ENCODE measurements around the gene GNG4.
A peak's percentile ranks its signal among the peaks of the same experiment; 100 is the strongest.

The GNG4 gene

GRCh38 chr1:235649368-235650163 lies at the start of gene GNG4:
GNG4 (minus strand) TSS chr1:235649784; CDS start chr1:235583838, 65,946 bp downstream.
- DNase-seq = peak; percentile 31

DNA sequence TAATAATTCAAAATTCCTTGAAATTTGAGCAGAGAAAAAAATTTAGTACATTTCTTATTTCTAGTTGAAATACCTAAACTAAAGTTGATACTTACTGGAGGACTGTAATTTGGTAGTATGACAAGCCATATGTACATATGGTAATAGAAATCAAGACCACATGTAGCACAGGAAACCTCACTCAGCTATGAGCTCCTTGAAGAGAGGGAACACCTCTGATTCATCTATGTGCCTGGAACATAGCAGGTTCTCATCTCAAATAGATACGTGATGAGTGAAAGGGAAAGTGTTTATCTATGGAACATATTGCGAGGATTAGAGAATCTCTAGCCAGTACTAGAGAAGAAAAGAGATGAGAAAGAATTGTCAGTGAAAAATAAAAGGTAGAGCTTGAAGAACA lies 47.9 kb upstream of the GNG4 start:
- DNase-seq = no peak

GRCh38 chr1:235689356-235689755 lies 39.8 kb upstream of the GNG4 start:
- no peak for DNase-seq

- DNase-seq = no peak
These were observed 38.5 kb upstream of the GNG4 start for GRCh38 chr1:235688096-235688495.

DNA sequence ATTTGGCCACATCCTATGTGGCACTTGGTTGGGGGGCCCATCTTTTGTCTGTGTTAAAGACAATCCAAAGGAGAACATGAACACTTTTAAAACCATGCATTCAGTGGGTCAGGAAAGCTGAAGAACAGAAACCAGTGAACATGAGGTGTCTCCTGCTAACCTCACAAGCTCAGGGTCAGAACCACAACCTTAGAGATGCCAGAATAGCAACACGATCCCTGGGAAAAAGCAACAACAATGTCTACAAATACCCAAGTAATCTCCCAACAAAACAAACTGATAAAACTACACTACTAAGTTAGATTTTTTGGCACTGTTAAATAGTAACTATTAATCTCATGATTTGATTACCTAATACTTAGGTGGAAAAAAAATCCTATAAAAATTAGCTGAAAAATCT lies 34.1 kb upstream of the GNG4 start:
- no peak for DNase-seq

- DNase-seq = no peak
These were observed 32.6 kb upstream of the GNG4 start for GRCh38 chr1:235682216-235682615.

GRCh38 chr1:235679644-235680043 lies 30.1 kb upstream of the GNG4 start:
- no peak for DNase-seq

DNA sequence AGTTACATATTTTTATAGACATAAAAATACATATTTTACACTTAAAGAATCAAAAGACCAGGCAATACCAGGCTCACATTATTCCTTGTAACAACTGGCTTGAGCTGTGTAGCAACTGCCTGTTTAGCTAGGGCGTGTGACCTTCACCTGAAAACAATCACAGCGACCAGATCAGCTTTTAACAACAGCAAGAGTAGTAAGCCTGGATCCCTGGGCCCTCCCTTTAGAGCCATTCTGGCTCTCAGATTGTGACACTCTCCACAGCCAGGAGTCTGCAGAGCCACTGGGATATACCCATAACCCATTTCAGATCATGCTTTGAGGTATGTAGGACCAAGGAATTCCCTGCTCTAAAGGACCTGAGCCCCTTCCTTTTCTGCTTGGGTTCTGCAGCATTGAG lies 29.4 kb upstream of the GNG4 start:
- no peak for DNase-seq

- no peak for DNase-seq
These were observed 25.7 kb upstream of the GNG4 start for GRCh38 chr1:235675152-235675890.

GRCh38 chr1:235673981-235674380 lies 24.4 kb upstream of the GNG4 start:
- DNase-seq = no peak

DNA sequence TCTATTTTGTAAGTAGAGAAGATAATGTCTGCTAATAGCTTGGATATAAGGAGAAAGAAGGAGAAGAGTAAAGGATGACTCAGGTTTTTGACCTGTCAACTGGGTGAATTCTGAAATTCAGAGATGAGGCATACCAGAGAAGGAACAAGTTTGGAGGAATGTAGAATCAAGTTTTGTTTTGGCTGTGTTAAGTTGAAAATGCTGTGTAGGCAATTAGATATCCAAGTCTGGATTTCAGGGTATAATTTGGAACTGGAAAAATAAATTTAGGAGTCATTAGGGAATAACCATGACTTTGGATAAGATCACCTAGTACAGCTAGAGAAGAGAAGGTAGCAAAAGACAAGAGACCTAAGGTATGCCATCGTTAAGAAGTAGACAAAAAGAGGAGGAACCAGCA lies 22.4 kb upstream of the GNG4 start:
- DNase-seq = no peak

DNA sequence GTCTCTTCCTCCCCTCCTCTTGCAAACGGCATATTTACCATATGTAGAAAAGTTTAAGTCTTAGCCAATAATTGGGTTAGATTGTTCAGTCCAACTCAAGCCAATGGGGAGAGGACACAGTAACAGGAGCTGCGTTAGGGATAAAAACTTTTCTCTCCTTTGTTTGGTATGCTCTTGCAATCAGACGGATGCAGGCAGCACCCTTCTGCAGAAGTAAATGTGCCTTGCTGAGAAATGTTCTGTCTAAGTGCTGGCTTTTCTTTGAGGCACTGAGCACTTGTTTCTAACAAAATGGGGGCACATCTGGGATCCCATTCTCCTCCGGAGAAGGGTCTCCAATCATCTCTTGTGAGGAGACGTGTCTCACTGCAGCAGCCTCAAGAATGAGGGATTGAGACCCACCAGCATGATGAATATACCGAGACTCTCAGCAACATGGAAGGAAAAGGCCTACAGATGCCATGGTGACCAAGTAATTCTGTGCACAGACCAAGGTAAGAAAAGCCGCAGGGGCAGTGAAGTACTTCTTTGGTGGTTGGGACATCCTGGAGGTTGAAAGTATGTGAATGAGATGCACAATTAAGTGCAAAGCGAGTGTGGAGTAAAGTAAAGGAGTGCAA lies 20.7 kb upstream of the GNG4 start:
- DNase-seq = no peak

- no peak for DNase-seq
These were observed 19.7 kb upstream of the GNG4 start for GRCh38 chr1:235669277-235669676.

- no peak for DNase-seq
These were observed 14.0 kb upstream of the GNG4 start for GRCh38 chr1:235663628-235664027.

DNA sequence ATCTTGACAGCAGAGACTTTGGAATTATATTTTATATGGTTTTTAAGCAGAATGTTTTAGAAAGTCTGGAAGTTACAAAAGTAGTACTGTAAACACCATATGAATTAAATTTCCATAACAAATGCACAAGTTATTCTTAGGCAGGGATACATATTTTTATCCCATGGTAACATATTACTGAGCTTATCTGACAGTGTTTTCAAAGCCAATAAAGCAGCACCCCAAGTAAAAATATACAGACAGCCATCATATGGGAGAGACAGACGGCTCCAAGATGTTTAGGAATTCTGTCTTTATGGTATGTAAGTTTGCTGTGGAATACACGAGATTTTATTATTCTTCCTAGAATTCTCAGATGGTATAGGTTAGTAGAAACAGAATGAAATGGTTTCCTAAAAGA lies 12.0 kb upstream of the GNG4 start:
- DNase-seq = no peak

- no peak for DNase-seq
These were observed 9.7 kb upstream of the GNG4 start for GRCh38 chr1:235659186-235659771.

- no peak for DNase-seq
These were observed 8.4 kb upstream of the GNG4 start for GRCh38 chr1:235657747-235658526.

- DNase-seq = no peak
These were observed 7.7 kb upstream of the GNG4 start for GRCh38 chr1:235657269-235657668.

DNA sequence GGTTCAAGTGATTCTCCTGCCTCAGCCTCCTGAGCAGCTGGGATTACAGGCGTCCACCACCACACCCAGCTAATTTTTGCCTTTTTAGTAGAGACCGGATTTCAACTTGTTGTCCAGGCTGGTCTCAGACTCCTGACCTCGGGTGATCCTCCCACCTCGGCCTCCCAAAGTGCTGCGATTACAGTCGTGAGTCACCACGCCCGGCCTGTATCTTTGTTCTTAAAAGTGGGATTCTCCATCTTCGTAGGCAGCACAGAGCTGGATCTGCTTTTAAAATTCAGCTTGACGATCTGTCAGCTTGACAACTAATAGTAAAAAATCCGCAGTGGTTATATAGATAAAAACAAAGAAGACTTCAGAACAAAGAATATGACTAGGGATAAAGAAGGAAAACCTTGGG lies 2.8 kb upstream of the GNG4 start:
- DNase-seq = no peak

GRCh38 chr1:235651170-235651806 lies 1.7 kb upstream of the GNG4 start:
- no peak for DNase-seq

DNA sequence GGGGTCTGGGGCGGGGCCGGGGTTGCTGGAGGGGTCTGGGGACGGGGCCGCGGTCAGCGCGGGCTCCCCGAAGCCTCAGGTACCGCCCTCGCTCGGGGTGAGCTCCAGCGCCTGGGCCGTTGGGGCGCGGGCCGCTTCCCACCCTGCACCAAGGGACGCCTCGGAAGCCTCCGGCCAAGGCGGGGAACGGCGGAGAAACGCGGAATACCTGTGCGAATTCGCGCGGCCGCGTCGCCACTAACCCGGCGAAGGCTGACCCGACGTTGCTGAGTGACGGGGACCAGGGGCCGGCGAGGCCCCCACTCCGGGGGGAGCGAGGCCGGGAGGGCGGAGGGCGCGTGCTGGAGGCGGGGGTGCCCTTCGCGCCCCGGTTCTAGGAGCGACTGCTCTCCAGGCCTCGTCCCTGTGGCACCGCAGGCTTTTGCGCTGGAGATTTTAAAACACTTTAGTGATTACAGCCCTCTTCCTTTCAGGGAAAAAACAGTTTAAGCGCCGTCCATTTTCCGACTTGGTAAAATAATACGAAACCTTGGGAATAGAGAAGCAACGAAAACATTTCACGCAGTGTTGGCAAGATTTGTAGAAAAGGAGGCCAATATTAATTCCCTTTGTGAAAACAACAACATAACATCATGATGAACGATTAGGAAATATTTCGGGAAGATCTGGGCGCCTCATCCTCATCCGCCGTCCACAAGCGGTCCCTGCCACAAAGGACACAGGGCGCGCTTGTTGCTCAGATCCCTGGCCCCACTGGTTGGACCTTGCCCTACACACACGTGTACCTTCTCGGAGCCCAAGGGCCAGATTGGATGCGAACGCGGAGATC lies 971 bp upstream of the GNG4 start:
- no peak for DNase-seq
